NCI-H524 (cell line): ENCODE data around the gene HCN2.
"Not testable (repeated sequence)": the region's sequence is repeated elsewhere in the genome, so short reads cannot be mapped to it uniquely, and the experiment has no call there.

Experiments used
- DNase-seq, 2 experiments: peaks; one replicate each; lab custom pipeline; 2025; lab: John Stamatoyannopoulos, UW

Gene HCN2

GRCh38 chr19:605061-605971, 15.6 kb downstream of the HCN2 start:
- not testable (repeated sequence) for DNase-seq

DNA sequence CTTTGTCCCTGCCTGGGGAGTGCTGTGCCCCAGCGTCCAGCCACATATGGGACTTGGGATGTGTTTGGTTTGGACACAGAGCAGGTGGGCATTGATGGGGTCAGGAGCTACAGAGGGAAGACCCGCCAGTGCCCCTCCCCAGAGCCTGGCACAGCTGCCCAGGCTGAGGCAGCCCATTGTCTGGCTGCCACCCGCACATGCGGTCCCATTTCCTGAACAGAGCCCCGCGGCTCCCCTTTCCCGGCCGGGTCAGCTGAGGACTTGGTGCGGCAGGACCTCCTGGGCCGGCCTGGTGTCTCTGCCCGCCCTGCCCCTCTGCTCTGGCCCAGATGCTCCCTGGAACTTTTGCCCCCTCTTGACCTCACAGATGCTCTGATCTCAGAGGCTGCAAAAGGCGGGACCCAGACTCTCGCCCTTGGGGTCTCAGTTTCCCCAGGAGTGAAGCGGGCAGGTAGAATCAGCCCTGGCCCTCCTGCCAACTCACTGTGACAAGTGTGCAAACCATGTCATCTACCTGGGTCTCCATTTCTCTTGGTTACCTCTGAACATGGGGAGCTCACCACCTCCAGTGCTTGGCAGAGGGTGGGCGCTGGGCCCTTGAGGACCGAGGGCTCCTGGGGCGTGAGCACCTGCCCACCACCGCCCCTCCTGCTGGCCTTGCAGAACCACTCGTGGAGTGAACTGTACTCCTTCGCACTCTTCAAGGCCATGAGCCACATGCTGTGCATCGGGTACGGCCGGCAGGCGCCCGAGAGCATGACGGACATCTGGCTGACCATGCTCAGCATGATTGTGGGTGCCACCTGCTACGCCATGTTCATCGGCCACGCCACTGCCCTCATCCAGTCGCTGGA, 17.8 kb downstream of the HCN2 start:
- DNase-seq = no peak

DNA sequence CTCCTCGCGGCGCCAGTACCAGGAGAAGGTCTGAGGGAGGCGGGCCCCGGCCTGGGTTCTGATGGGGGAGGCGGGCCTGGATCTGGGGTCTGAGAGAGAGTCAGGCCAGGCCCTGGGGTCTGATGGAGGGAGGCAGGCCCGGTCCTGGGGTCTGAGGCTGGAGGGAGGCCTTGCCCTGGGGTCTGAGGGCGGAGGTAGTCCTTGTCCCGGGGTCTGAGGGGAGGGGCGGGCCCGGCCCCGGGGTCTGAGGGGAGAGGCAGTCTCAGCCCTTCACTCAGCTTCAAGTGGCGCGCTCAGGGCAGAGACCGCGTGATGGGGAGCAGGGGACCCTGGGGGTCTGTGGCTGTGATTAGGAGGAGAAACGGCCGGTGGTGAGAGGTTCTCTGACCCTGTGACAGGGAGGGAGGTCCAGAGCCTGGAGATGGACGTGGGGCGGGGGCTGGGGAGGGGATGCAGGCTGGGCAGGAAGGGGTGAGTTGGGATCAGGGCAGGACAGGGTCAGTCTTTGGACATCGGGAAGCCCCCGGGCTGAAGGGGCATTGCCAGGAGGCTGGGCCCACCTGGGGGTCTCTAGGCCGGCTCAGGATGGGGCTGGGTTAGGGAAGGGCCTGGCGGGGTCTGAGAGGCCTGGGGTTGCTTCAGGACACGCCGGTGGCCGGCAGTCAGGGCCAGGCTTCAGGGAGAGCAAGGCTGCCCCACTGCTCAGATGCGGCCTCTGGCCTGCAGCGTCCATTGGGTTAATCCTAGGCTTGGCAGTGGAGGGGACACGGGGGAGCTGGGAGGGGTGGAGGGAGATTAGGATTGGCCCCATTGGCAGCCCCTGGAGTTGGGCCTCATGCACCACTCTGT, 18.7 kb downstream of the HCN2 start:
- DNase-seq = no peak

GRCh38 chr19:609004-609346, 19.3 kb downstream of the HCN2 start:
- DNase-seq = no peak

- no peak for DNase-seq
Measured at GRCh38 chr19:610071-610800, 20.6 kb downstream of the HCN2 start.

GRCh38 chr19:610801-611480, 21.3 kb downstream of the HCN2 start:
- no peak for DNase-seq

DNA sequence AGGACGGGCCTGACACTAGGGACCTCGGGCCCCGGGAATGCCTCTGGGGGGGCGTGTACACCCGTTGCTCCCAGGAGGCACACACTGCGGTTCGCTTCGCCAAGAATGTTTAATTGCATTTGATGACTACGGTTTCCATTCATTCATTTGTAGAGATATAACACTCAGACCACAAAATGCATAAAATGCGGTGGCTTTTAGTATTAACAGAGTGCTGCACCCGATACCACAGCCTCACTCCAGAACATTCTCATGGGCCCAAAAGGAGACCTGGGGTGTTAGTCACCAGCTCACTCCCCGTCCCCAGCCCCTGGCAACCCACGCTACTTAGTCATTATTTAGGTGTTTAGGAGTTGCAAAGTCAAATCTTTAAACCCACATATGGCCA, 21.8 kb downstream of the HCN2 start:
- no peak for DNase-seq

DNA sequence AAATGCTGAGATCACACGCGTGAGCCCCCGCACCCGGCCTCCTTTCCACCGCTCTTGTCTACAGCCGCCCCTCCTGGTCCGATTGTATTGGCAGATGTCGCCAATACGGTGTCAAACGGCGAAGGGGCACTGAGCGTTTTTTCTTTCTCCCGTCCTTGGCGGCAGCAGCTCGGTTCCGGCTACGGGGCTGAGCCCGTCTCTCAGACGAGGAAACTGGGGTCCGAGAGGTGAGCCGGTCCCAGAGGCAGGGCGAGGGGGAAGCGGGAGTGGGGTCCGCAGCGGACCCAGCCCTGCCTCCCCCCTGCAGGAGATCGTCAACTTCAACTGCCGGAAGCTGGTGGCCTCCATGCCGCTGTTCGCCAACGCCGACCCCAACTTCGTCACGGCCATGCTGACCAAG, 23.3 kb downstream of the HCN2 start:
- DNase-seq = no peak

DNA sequence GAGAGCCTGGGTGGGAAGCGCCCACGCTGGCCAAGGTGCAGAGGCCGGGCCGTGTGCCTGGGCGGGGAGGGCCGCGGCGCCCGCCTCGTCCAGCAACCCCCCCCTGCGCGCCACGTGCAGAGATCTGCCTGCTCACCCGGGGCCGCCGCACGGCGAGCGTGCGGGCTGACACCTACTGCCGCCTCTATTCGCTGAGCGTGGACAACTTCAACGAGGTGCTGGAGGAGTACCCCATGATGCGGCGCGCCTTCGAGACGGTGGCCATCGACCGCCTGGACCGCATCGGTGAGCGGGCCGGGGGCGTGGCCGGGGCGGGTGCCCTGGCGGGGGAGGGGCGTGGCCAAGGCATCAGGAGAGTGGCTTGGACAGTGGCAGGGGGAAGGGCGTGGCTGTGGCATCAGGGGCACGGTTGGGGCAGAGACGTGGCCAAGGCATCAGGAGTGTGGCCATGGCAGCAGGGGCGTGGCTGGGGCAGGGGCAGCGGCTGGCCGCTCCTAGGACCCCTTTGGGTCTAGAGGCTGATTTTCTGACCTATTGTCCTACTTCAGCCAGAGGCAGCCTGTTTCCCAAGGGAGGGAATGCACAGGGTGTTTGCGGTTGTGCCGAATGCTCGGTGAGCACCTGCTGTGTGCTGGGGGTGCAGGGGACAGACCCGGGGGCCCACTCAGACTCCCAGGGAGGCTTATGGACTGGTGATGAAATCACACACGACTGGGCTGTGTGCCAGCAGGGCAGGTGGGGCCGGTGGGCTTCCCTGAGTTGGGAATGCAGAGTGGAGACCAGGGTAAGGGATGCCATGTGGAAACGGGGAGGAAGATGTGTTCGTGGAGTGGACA, 24.3 kb downstream of the HCN2 start:
- no peak for DNase-seq

GRCh38 chr19:615619-616018, 25.9 kb downstream of the HCN2 start:
- no peak for DNase-seq

DNA sequence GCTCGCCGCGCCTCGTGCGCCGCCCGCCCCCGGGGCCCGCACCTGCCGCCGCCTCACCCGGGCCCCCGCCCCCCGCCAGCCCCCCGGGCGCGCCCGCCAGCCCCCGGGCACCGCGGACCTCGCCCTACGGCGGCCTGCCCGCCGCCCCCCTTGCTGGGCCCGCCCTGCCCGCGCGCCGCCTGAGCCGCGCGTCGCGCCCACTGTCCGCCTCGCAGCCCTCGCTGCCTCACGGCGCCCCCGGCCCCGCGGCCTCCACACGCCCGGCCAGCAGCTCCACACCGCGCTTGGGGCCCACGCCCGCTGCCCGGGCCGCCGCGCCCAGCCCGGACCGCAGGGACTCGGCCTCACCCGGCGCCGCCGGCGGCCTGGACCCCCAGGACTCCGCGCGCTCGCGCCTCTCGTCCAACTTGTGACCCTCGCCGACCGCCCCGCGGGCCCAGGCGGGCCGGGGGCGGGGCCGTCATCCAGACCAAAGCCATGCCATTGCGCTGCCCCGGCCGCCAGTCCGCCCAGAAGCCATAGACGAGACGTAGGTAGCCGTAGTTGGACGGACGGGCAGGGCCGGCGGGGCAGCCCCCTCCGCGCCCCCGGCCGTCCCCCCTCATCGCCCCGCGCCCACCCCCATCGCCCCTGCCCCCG, 26.5 kb downstream of the HCN2 start:
- no peak for DNase-seq

DNA sequence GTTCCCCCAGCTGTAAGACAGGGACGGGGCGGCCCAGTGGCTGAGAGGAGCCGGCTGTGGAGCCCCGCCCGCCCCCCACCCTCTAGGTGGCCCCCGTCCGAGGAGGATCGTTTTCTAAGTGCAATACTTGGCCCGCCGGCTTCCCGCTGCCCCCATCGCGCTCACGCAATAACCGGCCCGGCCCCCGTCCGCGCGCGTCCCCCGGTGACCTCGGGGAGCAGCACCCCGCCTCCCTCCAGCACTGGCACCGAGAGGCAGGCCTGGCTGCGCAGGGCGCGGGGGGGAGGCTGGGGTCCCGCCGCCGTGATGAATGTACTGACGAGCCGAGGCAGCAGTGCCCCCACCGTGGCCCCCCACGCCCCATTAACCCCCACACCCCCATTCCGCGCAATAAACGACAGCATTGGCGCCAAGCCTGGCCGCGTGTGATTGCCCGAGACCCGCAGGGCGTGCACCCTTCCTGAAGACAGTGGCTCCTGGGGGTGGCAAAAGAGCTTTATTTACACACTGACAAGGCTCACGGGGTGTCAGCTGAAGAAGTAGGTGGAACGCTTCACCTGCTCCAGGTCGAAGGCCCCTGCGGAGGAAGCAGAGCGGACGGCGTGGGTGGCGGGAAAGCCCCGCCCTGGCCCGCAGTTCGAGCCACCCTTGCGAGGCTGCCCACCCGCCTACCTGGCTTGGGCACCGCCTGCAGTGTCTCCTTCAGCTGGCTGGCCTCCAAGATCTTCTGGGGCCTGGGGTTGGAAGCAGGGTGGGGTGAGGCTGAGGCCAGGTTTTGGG, 27.3 kb downstream of the HCN2 start:
- DNase-seq = no peak

DNA sequence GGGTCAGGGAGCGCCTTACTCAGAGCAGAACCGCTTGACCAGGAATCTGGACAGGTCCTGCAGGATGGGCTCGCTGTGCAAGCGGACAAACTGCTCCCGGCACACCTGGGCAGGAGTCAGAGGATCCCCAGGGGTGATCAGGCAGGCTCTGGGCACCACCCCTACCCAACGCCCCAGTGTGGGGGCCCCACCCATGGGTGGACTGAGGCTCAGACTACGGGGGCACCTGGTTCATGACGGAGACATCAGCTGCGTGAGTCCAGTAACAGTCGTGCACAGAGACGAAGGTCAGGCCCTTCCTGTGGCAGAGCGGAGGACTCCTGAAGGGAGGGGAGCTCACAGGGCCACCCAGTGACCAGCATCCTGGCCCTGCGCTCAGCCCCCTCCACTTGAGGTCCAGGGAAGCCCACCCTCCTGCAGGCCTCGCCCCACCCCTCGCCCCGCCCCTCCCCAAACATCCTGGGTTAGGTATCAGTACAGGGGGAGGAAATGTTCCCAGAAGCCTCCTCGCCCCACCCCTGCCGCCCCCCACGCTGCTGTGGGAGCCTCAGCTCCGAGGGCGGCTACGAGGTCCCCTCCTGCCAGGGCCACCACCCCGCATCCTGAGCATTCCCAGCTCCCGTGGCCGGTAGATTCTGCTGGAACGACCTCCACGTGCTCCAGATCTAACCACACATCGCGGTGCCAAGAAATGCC, 28.0 kb downstream of the HCN2 start:
- no peak for DNase-seq

GRCh38 chr19:618247-618619, 28.6 kb downstream of the HCN2 start:
- DNase-seq = no peak

DNA sequence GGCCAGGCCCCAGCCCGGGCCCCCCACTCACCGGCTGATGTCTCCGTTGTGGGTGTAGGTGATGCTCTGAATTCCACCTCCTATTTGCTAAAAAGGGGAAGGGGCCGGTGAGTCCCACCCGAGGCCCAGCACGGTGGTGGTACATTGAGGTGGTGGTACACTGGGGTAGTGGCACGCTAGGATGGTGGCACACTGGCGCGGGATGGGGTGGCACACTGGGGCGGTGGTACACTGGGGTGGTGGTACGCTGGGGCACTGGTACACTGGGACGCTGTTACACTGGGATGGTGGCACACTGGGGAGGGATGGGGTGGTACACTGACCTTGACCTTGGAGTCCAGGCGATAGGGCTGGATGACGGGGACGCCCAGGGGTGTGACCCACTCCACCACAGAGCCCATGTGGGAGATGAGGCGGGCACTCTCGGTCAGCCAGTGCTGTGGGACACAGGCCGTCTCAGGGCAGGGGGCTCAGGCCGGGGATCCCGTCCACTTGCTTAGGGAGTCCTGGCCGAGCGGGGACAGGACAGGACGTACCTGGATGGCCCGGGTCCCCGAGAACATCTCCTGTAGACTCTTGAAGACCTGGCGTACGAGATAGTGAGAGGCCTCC, 29.1 kb downstream of the HCN2 start:
- no peak for DNase-seq

DNA sequence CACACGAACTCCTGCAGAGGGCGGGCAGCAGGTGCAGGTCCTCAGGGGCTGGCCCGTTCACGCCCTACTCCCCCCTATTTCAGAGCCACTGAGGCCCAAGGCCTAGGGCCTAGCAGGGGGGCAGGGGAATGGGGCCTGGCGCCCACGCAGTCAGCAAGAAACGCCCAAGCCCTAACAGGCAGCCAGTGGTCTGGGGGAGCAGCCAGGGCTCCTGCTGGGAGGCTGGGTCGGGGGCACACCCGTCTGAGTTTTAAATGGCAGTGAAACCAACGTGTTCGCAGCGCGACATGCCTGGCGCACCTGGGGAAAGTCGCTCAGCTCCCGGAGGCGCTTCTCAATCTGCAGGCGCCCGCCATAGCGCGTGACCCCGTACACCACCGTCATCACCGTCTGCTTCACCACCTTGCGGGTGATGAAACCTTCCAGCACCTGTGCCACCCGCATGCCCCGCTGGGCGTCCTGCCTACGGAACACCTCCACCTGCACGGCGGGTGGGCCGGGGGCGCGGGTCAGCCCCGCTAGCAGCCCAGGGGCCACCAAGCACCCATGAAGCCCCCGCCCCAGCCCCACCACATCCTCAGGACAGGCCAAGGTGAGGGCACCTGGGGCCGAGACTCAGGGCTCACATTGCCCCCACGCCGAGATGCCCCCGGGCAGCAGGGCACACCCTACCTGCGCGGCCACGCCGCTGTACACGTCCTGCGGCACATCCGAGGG, 29.8 kb downstream of the HCN2 start:
- DNase-seq = no peak
